Left hindlimb (tissue), 1 donor: Measurements from ENCODE around the gene DYNLT5.
"Not testable (repeated sequence)": the region's sequence is repeated elsewhere in the genome, so short reads cannot be mapped to it uniquely, and the experiment has no call there.

Experiments
- DNase-seq: peaks from one replicate; pipeline ENCODE4 v3.0.0-alpha.2; 2018

Gene DYNLT5

GRCh38 chr1:66791621-66792610 is 39.7 kb downstream of the DYNLT5 start:
- DNase-seq: no peak

DNA sequence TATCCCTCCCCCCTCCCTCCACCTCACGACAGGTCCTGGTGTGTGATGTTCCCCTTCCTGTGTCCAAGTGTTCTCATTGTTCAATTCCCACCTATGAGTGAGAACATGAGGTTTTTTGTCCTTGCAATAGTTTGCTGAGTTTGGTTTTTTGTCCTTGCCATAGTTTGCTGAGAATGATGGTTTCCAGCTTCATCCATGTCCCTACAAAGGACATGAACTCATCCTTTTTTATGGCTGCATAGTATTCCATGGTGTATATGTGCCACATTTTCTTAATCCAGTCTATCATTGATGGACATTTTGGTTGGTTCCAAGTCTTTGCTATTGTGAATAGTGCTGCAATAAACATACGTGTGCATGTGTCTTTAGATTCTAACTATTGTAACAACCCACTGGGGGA is 43.6 kb downstream of the DYNLT5 start:
- not testable (repeated sequence) for DNase-seq

- DNase-seq: no peak
These were observed 57.0 kb downstream of the DYNLT5 start for GRCh38 chr1:66809245-66809644.

GRCh38 chr1:66809736-66810326 is 57.6 kb downstream of the DYNLT5 start:
- DNase-seq: no peak

DNA sequence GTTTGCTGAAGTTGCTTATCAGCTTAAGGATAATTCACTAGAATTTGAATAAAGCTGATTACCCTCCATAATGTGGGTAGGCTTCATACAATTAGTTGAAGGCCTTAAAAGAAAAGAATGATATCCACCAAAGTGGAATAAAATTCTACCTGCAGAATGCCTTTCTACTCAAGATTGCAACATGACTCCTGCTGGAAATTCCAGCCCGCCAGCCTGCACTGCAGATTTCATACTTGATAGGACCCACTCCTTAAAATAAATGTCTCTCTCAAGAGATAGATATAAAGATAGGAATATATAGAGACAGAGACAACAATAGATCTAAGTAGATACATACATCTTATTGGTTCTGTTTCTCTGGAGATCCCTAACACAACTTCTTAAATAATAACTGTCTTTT is 72.5 kb downstream of the DYNLT5 start:
- DNase-seq: no peak
